ENCODE results near the gene KCNRG. TPM values are rescaled to one million over a fixed set of nuclear protein-coding genes. Genes with fewer than 3 reads are reported as not detected.
"Not testable (repeated sequence)": the region's sequence is repeated elsewhere in the genome, so short reads cannot be mapped to it uniquely, and the experiment has no call there.

The KCNRG gene
- total RNA-seq, 1 donor from 2014 or later, result 0.26 TPM

GRCh38 chr13:50012396-50013169 is 2.7 kb upstream of the KCNRG start:
- DNase-seq (ENCODE audit: low spot score), result no peak

GRCh38 chr13:50014386-50014785 is 858 bp upstream of the KCNRG start:
- DNase-seq (ENCODE audit: low spot score), result no peak

GRCh38 chr13:50015750-50016149 is 506 bp downstream of the KCNRG start:
- DNase-seq (ENCODE audit: low spot score), result no peak

GRCh38 chr13:50016444-50016843 is 1.2 kb downstream of the KCNRG start:
- DNase-seq (ENCODE audit: low spot score), result no peak

- no peak for DNase-seq (ENCODE audit: low spot score)
Observed at GRCh38 chr13:50017819-50018218, 2.6 kb downstream of the KCNRG start.

- no peak for DNase-seq (ENCODE audit: low spot score)
Observed at GRCh38 chr13:50025436-50025835, 10.2 kb downstream of the KCNRG start.

- DNase-seq (ENCODE audit: low spot score), result no peak
Observed at GRCh38 chr13:50026788-50027473, 11.7 kb downstream of the KCNRG start.

GRCh38 chr13:50030315-50030714 is 15.1 kb downstream of the KCNRG start:
- DNase-seq (ENCODE audit: low spot score), result no peak

- DNase-seq (ENCODE audit: low spot score), result no peak
Observed at GRCh38 chr13:50033725-50034124, 18.5 kb downstream of the KCNRG start.

- no peak for DNase-seq (ENCODE audit: low spot score)
Observed at GRCh38 chr13:50037788-50038187, 22.5 kb downstream of the KCNRG start.

GRCh38 chr13:50038266-50038665 is 23.0 kb downstream of the KCNRG start:
- DNase-seq (ENCODE audit: low spot score), result no peak

GRCh38 chr13:50052478-50052877 is 37.2 kb downstream of the KCNRG start:
- no peak for DNase-seq (ENCODE audit: low spot score)

GRCh38 chr13:50053844-50054243 is 38.6 kb downstream of the KCNRG start:
- DNase-seq (ENCODE audit: low spot score), result no peak

GRCh38 chr13:50055454-50055853 is 40.2 kb downstream of the KCNRG start:
- no peak for DNase-seq (ENCODE audit: low spot score)

GRCh38 chr13:50060718-50061117 is 45.5 kb downstream of the KCNRG start:
- DNase-seq (ENCODE audit: low spot score), result no peak

- DNase-seq (ENCODE audit: low spot score), result not testable (repeated sequence)
Observed at GRCh38 chr13:50062336-50062735, 47.1 kb downstream of the KCNRG start.

- DNase-seq (ENCODE audit: low spot score), result no peak
Observed at GRCh38 chr13:50065712-50066111, 50.5 kb downstream of the KCNRG start.

- DNase-seq (ENCODE audit: low spot score), result no peak
Observed at GRCh38 chr13:50068508-50068907, 53.3 kb downstream of the KCNRG start.

GRCh38 chr13:50069261-50069660 is 54.0 kb downstream of the KCNRG start:
- no peak for DNase-seq (ENCODE audit: low spot score)

GRCh38 chr13:50070186-50070585 is 54.9 kb downstream of the KCNRG start:
- no peak for DNase-seq (ENCODE audit: low spot score)

Measured in mucosa of gallbladder (tissue), 1 donor.